SK-N-SH treated with all-trans-retinoic acid at 6 μM for 48 hours (cell line): ENCODE data around the gene MYDGF.

Source experiments
- ATAC-seq: fragments of 200-7000 bp; cut with Tn5 transposase; 3 replicates; pipeline ENCODE4 v1.9.1; 2020; ENCODE audit warnings: mild to moderate bottlenecking, moderate library complexity
- ARNTL ChIP-seq: fragments of 450-650 bp; formaldehyde crosslinking; IDR thresholded peaks from 2 replicates; pipeline ENCODE4 v1.5.0; 2020; ENCODE audit warnings: low read depth, mild to moderate bottlenecking, moderate library complexity, borderline replicate concordance
- CSDC2 ChIP-seq: fragments of 250-450 bp; sonication (Bioruptor Pico); IDR thresholded peaks from 2 replicates; pipeline ENCODE4 v1.5.0; 2020; ENCODE audit warnings: mild to moderate bottlenecking, moderate library complexity
- ESRRG ChIP-seq: fragments of 250-450 bp; sonication (Bioruptor Pico); IDR thresholded peaks from 2 replicates; pipeline ENCODE4 v1.6.1; 2021; ENCODE audit warnings: mild to moderate bottlenecking
- GLIS3 ChIP-seq: fragments of 250-450 bp; sonication (Bioruptor Pico); IDR thresholded peaks from 2 replicates; pipeline ENCODE4 v1.5.0; 2020; ENCODE audit warnings: mild to moderate bottlenecking, moderate library complexity
- ISL1 ChIP-seq: fragments of 250-450 bp; sonication (Bioruptor Pico); IDR thresholded peaks from 2 replicates; pipeline ENCODE4 v2.1.2; 2022; ENCODE audit warnings: mild to moderate bottlenecking, moderate library complexity
- OSR1 ChIP-seq: fragments of 250-450 bp; sonication (Bioruptor Pico); IDR thresholded peaks from 2 replicates; pipeline ENCODE4 v1.8.0; 2022; ENCODE audit warnings: moderate library complexity, mild to moderate bottlenecking, inconsistent platforms
- PPARA ChIP-seq: fragments of 250-450 bp; sonication (Bioruptor Pico); IDR thresholded peaks from 2 replicates; pipeline ENCODE4 v1.5.0; 2020; ENCODE audit warnings: mild to moderate bottlenecking, borderline replicate concordance
- RARB ChIP-seq: fragments of 250-450 bp; sonication (Bioruptor Pico); IDR thresholded peaks from 2 replicates; pipeline ENCODE4 v1.8.0; 2021; ENCODE audit warnings: mild to moderate bottlenecking, moderate library complexity
- TCF4 ChIP-seq: fragments of 250-450 bp; sonication (Bioruptor Pico); IDR thresholded peaks from 2 replicates; pipeline ENCODE4 v1.8.0; 2021; ENCODE audit warnings: mild to moderate bottlenecking, moderate library complexity, borderline replicate concordance
- TOX ChIP-seq: fragments of 250-450 bp; sonication (Bioruptor Pico); IDR thresholded peaks from 2 replicates; pipeline ENCODE4 v1.8.0; 2021; ENCODE audit warnings: mild to moderate bottlenecking, moderate library complexity, borderline replicate concordance
- ZC3H10 ChIP-seq: fragments of 250-450 bp; sonication (Bioruptor Pico); IDR thresholded peaks from 2 replicates; pipeline ENCODE4 v1.5.1; 2021; ENCODE audit warnings: mild to moderate bottlenecking, moderate library complexity
- ZFP30 ChIP-seq: fragments of 450-650 bp; formaldehyde crosslinking; IDR thresholded peaks from 2 replicates; pipeline ENCODE4 v1.5.0; 2022; ENCODE audit warnings: mild to moderate bottlenecking, moderate library complexity
- ZNF70 ChIP-seq: fragments of 450-650 bp; formaldehyde crosslinking; IDR thresholded peaks from 2 replicates; pipeline ENCODE4 v1.5.0; 2020; ENCODE audit warnings: mild to moderate bottlenecking, moderate library complexity
- TF ChIP-seq, protein P1 (sequence below): fragments of 250-450 bp; sonication (Bioruptor Pico); IDR thresholded peaks from 2 replicates; pipeline ENCODE4 v1.8.0; 2021; ENCODE audit warnings: low read depth, mild to moderate bottlenecking, moderate library complexity, borderline replicate concordance
- TF ChIP-seq, protein P2 (sequence below): fragments of 250-450 bp; sonication (Bioruptor Pico); IDR thresholded peaks from 2 replicates; pipeline ENCODE4 v1.5.1; 2020; ENCODE audit warnings: low read depth, mild to moderate bottlenecking, moderate library complexity
- TF ChIP-seq, protein P3 (sequence below): fragments of 250-450 bp; sonication (Bioruptor Pico); IDR thresholded peaks from 2 replicates; pipeline ENCODE4 v1.5.0; 2020; ENCODE audit warnings: mild to moderate bottlenecking, moderate library complexity
- TF ChIP-seq, protein P4 (sequence below): fragments of 250-450 bp; sonication (Bioruptor Pico); IDR thresholded peaks from 2 replicates; pipeline ENCODE4 v1.5.1; 2021; ENCODE audit warnings: mild to moderate bottlenecking, moderate library complexity
- TF ChIP-seq, protein P5 (sequence below): fragments of 250-450 bp; sonication (Bioruptor Pico); IDR thresholded peaks from 2 replicates; pipeline ENCODE4 v1.8.0; 2020; ENCODE audit warnings: mild to moderate bottlenecking, moderate library complexity, borderline replicate concordance

The MYDGF gene

DNA sequence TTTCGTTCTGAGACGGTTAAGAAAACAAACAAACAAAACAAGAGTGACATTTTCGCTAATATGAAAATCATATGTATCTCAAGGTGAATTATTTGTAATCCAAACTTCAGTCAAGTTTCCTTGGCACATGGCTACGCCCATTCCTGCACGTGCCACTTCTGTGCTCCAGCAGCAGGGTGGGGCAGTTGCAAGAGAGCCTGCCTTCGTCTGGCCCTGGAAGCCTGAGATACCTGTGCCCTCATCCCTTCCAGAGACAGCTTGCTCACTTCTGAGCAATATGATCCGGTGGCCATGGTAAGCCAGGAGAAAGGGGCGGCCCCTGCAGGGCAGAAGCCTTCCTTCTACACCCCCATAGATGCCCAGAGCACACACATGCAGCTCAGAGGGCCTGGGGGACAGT lies 31.4 kb upstream of the MYDGF start:
- ATAC-seq, result no peak
- no peak for TF ChIP-seq GLIS3 (CRISPR knock-in tag)

DNA sequence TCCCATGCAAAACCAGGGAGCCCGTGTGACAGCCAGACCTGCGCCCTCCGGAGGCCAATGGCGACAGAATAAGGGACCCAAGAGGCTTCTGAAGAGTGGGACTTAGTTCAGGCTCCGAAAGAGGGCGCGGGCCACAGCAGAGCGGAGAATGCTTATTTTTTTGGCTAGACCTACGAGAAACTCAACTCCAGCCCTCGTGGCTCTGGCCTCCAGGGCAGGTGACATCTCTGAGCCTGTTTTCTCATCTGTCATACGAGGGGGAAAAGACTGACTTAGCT lies 30.5 kb upstream of the MYDGF start:
- TF ChIP-seq CSDC2 (CRISPR knock-in tag), result no peak
- TF ChIP-seq, protein P1, sequence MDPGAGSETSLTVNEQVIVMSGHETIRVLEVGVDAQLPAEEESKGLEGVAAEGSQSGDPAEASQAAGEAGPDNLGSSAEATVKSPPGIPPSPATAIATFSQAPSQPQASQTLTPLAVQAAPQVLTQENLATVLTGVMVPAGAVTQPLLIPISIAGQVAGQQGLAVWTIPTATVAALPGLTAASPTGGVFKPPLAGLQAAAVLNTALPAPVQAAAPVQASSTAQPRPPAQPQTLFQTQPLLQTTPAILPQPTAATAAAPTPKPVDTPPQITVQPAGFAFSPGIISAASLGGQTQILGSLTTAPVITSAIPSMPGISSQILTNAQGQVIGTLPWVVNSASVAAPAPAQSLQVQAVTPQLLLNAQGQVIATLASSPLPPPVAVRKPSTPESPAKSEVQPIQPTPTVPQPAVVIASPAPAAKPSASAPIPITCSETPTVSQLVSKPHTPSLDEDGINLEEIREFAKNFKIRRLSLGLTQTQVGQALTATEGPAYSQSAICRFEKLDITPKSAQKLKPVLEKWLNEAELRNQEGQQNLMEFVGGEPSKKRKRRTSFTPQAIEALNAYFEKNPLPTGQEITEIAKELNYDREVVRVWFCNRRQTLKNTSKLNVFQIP (CRISPR knock-in tag), result no peak
- no peak for TF ChIP-seq RARB (CRISPR knock-in tag)
- no peak for TF ChIP-seq ESRRG (CRISPR knock-in tag)
- TF ChIP-seq, protein P2, sequence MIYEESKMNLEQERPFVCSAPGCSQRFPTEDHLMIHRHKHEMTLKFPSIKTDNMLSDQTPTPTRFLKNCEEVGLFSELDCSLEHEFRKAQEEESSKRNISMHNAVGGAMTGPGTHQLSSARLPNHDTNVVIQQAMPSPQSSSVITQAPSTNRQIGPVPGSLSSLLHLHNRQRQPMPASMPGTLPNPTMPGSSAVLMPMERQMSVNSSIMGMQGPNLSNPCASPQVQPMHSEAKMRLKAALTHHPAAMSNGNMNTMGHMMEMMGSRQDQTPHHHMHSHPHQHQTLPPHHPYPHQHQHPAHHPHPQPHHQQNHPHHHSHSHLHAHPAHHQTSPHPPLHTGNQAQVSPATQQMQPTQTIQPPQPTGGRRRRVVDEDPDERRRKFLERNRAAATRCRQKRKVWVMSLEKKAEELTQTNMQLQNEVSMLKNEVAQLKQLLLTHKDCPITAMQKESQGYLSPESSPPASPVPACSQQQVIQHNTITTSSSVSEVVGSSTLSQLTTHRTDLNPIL (CRISPR knock-in tag), result no peak
- TF ChIP-seq ISL1 (CRISPR knock-in tag), result no peak
- TF ChIP-seq, protein P3, sequence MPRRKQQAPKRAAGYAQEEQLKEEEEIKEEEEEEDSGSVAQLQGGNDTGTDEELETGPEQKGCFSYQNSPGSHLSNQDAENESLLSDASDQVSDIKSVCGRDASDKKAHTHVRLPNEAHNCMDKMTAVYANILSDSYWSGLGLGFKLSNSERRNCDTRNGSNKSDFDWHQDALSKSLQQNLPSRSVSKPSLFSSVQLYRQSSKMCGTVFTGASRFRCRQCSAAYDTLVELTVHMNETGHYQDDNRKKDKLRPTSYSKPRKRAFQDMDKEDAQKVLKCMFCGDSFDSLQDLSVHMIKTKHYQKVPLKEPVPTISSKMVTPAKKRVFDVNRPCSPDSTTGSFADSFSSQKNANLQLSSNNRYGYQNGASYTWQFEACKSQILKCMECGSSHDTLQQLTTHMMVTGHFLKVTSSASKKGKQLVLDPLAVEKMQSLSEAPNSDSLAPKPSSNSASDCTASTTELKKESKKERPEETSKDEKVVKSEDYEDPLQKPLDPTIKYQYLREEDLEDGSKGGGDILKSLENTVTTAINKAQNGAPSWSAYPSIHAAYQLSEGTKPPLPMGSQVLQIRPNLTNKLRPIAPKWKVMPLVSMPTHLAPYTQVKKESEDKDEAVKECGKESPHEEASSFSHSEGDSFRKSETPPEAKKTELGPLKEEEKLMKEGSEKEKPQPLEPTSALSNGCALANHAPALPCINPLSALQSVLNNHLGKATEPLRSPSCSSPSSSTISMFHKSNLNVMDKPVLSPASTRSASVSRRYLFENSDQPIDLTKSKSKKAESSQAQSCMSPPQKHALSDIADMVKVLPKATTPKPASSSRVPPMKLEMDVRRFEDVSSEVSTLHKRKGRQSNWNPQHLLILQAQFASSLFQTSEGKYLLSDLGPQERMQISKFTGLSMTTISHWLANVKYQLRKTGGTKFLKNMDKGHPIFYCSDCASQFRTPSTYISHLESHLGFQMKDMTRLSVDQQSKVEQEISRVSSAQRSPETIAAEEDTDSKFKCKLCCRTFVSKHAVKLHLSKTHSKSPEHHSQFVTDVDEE (CRISPR knock-in tag), result no peak
- TF ChIP-seq PPARA (CRISPR knock-in tag), result no peak
- TF ChIP-seq, protein P4, sequence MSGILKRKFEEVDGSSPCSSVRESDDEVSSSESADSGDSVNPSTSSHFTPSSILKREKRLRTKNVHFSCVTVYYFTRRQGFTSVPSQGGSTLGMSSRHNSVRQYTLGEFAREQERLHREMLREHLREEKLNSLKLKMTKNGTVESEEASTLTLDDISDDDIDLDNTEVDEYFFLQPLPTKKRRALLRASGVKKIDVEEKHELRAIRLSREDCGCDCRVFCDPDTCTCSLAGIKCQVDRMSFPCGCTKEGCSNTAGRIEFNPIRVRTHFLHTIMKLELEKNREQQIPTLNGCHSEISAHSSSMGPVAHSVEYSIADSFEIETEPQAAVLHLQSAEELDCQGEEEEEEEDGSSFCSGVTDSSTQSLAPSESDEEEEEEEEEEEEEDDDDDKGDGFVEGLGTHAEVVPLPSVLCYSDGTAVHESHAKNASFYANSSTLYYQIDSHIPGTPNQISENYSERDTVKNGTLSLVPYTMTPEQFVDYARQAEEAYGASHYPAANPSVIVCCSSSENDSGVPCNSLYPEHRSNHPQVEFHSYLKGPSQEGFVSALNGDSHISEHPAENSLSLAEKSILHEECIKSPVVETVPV, result no peak
- TF ChIP-seq TOX (CRISPR knock-in tag), result no peak
- TF ChIP-seq ZC3H10 (CRISPR knock-in tag), result no peak
- no peak for TF ChIP-seq OSR1 (CRISPR knock-in tag)
- no peak for TF ChIP-seq ZNF70
- TF ChIP-seq TCF4 (CRISPR knock-in tag), result no peak
- no peak for ATAC-seq

DNA sequence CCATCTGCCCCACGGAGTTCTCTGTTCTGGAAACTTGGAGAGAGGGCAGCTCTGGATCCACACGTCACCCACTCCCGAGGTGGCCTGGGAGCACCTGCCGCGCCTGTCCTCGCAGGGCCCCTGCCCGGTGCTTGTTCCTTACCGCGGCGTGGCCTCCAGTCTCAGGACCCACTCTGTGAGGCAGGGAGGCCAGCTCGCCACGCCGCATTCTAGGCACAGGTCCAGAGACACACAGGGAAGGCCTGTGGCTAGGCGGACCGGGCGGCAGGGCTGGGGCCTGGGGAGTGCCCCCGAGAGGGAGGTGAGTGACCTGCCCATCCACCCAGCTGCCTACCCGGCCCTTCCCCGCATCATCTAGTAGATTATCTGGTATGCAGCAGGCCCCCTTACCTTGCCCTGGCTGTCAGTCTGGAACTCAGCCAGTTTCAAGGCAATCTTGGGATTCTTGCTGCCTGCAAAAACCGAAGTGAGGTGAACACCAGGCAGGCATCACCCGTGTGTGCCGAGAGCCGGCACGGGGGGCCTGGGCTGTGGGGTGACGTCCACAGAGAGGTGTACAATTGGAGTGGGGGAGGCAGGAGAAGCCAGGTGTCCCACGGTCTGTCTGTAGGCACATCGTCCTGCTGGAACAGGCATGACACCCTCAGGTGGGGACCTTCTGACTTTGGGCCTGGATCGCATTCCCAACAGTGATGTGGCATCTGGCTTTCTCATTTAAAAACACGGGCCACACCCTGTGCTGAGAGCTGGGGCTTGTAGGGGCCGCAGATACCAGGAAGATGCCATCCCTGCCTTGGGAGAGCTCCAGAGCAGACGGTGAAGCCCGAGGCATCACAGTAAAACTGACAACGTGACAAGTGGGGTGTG lies 29.9 kb upstream of the MYDGF start:
- no peak for ATAC-seq
- TF ChIP-seq, protein P5, sequence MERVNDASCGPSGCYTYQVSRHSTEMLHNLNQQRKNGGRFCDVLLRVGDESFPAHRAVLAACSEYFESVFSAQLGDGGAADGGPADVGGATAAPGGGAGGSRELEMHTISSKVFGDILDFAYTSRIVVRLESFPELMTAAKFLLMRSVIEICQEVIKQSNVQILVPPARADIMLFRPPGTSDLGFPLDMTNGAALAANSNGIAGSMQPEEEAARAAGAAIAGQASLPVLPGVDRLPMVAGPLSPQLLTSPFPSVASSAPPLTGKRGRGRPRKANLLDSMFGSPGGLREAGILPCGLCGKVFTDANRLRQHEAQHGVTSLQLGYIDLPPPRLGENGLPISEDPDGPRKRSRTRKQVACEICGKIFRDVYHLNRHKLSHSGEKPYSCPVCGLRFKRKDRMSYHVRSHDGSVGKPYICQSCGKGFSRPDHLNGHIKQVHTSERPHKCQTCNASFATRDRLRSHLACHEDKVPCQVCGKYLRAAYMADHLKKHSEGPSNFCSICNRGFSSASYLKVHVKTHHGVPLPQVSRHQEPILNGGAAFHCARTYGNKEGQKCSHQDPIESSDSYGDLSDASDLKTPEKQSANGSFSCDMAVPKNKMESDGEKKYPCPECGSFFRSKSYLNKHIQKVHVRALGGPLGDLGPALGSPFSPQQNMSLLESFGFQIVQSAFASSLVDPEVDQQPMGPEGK (CRISPR knock-in tag), result no peak
- no peak for TF ChIP-seq GLIS3 (CRISPR knock-in tag)
- TF ChIP-seq, all 23 proteins: peak for 0

DNA sequence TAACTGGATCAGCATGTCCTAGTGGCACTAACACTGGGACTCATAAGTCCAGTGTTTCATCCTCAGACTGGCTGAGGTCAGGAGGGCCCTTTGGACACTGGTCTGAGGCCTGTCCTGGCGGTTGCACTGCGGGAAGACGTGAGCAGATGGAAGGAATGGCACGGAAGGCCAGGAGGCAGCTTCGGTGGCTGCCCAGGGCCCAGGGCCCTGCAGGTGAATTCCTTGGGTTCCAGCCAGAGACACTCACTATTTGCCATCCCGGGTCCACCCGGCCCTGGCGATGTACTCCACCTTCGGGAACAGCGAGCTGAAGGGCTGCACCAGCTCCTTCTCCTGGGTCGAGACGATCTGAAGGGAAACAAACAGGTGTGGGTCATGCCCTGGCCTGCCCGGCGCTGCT lies 27.2 kb upstream of the MYDGF start:
- TF ChIP-seq ZFP30 (no peak), ARNTL (no peak)
- TF ChIP-seq, protein P2 (CRISPR knock-in tag), result no peak
- ATAC-seq, result no peak; the same call in 1 of the 3 replicates
